ENCODE results near the gene CHRM3.

The CHRM3 gene

DNA sequence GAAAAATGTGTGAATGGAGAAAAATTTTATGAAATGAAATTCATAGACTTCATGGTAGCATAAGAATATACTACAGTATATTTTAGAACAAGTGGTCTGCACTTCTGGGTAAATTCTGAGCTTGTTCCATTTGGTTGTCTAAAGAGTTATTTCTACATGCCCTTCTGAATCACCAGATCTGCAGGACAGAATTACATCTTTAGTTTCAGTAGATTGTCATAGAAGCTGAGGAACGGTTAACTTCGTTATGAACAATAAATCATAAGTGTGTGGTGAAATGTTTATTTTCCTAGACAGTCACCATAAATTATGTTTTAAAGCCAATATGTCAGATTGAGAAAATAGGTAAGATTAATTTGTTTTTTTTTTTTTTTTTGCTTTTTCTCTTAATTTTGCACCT is 30.9 kb downstream of the CHRM3 start:
- no peak for DNase-seq

GRCh38 chr1:239417986-239418640 is 31.7 kb downstream of the CHRM3 start:
- no peak for DNase-seq

GRCh38 chr1:239418681-239419080 is 32.3 kb downstream of the CHRM3 start:
- DNase-seq = no peak

DNA sequence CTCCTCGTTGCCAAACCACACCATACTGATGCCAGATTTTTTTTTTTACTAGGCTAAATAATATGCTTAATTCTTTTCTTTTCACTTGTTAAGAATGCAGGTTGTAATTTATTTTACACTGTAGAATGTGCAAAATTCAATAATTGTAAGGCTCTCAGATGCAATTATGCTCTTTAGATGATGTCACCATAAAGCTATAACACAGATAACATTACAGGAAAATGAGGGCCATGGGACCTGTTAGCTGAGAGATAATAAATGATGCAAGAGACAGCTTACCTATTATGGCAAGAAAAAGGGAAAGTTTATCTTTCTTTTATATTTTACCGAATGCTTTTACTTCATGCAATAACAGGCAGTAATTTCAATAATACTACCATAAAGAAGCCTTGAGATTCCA is 35.4 kb downstream of the CHRM3 start:
- no peak for DNase-seq

DNA sequence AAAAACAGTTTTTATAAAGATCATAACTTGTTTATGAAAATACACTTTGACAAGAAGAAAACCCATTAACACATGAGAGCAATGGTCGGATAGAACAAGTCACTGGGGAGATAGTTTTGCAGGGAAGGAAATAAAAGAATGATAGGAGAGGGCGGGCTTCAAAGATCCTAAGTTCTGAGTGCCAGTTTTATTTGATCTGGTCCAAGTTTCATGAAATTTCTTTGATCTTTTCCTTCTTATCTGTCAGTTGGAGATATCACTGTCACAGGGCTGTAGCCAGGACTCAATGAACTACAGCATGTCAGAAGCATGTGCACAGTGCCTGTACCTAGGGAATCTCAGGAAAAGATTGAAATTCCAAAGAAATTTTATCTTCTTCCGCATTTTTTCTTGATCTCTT is 36.5 kb downstream of the CHRM3 start:
- no peak for DNase-seq

DNA sequence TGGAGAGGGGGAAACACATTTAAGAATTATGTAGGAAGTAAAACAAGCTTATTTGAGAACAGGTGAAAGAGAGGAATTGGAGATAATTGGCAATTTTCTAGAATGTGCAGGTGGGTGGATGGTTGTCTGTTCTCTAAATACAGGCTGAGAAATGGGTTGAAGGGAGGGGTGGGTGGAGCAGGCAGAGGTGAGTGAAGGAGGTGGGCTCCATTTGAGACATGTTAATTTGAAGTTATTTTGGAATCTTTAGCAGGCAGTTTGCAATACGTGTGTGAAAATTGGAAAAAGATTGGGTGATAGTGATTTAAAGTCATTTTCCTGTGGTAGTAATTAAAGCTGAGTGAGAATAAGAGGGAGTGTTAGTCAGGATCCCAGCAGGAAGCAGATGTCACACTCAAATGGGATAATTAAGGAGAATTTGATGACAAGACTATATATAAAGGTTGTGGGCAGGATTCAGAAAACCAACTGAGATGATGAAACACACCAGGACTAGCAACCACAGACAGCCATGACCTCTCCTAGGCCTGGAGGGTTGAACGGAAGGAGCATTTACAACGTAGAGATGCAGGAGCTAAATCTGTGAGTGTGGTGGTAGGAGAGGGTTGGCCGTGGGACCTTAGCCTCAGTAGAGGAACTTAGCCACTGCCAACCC is 40.6 kb downstream of the CHRM3 start:
- no peak for DNase-seq

DNA sequence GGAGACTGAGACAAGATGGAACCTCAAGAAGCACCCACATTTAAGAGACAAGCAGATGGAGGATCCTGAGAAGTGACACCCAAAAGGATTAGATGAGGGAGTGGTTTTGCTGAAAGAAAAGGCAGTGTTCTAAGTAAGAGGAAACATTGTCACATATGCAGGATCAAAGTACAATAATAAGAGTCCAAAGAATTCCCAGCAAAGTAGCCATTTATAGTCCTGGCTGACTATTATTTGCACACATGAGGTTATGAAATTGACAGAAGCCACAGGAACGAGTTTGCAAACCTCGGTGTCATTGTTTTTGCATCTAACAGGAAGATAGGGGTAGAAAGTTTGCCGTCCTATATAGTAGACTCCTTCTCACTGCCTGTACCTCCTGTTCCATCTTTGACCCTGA is 41.3 kb downstream of the CHRM3 start:
- DNase-seq = no peak

DNA sequence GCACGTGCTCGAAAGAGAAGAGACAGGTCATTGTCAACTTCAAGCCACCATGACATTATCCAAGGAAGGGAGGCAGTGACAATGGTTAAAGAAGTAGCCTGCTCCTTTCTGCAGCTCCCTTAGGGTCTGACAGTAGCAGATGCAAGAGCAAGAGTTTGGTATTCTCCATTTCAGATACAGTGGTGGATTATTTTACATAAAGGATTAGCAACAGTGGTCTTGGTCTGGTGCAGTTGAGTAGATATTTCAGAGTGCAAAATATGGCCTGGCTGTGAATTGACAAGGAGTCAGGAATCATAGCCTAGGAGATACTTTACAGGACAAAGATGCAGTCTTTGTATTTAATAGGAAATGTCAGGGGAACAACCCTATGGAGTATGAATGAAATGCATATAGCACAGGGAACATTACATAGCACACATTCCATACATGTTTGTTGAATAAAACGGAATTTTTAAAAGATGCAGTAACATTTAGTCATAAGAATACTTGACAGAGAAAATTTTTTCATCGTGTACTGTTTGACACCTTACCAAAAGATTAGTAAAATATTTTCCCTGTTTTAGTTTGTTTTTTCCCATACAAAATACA is 41.8 kb downstream of the CHRM3 start:
- no peak for DNase-seq

GRCh38 chr1:239429163-239429562 is 42.8 kb downstream of the CHRM3 start:
- no peak for DNase-seq

- no peak for DNase-seq
These were observed 45.9 kb downstream of the CHRM3 start for GRCh38 chr1:239432255-239432654.

- DNase-seq = no peak
These were observed 47.8 kb downstream of the CHRM3 start for GRCh38 chr1:239434181-239434580.

Measured in stimulated activated CD4-positive, alpha-beta T cell treated with anti-CD3 and anti-CD28 coated beads, Interleukin-4, amount 100 ng/mL, for 4 hours (primary cell).